ENCODE data around the gene PIK3R2.

The PIK3R2 gene

DNA sequence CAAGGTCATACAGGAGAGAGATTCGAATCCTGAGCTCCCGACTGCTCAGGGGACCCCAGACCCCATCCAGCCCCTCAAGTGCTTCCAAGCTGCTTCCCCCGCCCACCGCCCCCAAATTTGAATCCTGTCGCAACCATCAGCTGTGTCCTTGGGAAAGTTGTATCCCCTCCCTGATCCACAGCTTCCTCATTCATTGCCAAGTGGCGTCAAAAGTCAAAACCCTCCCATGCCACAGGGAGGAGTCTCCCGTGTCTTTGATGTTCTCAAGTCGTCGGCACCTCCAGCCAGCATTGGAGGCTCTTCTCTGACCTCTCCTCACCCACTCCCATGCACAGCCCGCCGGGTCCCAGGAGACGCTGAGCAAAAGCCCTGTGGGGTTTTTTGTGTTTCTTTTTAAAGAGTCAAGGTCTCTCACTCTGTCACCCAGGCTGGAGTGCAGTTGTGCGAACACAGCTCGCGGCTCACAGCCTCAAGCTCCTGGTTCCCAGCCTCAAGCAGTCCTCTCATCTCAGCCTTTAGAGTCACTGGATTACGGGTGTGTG lies 17.8 kb downstream of the PIK3R2 start:
- POLR2A ChIA-PET = interaction anchor here (1.2 kb wide), 1 partner anchor 58 kb away, joined by 3 read pairs; no protein-coding TSS in a partner anchor
- TF ChIP-seq, protein P1, sequence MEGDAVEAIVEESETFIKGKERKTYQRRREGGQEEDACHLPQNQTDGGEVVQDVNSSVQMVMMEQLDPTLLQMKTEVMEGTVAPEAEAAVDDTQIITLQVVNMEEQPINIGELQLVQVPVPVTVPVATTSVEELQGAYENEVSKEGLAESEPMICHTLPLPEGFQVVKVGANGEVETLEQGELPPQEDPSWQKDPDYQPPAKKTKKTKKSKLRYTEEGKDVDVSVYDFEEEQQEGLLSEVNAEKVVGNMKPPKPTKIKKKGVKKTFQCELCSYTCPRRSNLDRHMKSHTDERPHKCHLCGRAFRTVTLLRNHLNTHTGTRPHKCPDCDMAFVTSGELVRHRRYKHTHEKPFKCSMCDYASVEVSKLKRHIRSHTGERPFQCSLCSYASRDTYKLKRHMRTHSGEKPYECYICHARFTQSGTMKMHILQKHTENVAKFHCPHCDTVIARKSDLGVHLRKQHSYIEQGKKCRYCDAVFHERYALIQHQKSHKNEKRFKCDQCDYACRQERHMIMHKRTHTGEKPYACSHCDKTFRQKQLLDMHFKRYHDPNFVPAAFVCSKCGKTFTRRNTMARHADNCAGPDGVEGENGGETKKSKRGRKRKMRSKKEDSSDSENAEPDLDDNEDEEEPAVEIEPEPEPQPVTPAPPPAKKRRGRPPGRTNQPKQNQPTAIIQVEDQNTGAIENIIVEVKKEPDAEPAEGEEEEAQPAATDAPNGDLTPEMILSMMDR (IDR thresholded peaks at IDR 0.05; ENCODE audit: insufficient read depth, low read length, missing control alignments) = no peak
- H3K4me3 ChIP-seq (ENCODE audit: low read depth, low read length) = no peak overlapping the region
- no peak for DNase-seq (ENCODE audit: low read depth, low spot score)
- CTCF ChIA-PET = interaction anchor here (0.9 to 1.8 kb wide), 7 partner anchors 9 to 109 kb away, joined by 3 to 13 read pairs (median 4); no protein-coding TSS in a partner anchor

GRCh38 chr19:18171605-18172327 lies 18.8 kb downstream of the PIK3R2 start:
- TF ChIP-seq, protein P1 (IDR thresholded peaks at IDR 0.05; ENCODE audit: insufficient read depth, low read length, missing control alignments) = no peak
- POLR2A ChIA-PET = no interaction called here
- DNase-seq (ENCODE audit: low read depth, low spot score) = no peak
- CTCF ChIA-PET = interaction anchor here (0.9 to 1.8 kb wide), 7 partner anchors 8 to 81 kb away, joined by 3 to 6 read pairs (median 4); no protein-coding TSS in a partner anchor
- no peak overlapping the region for H3K4me3 ChIP-seq (ENCODE audit: low read depth, low read length)

DNA sequence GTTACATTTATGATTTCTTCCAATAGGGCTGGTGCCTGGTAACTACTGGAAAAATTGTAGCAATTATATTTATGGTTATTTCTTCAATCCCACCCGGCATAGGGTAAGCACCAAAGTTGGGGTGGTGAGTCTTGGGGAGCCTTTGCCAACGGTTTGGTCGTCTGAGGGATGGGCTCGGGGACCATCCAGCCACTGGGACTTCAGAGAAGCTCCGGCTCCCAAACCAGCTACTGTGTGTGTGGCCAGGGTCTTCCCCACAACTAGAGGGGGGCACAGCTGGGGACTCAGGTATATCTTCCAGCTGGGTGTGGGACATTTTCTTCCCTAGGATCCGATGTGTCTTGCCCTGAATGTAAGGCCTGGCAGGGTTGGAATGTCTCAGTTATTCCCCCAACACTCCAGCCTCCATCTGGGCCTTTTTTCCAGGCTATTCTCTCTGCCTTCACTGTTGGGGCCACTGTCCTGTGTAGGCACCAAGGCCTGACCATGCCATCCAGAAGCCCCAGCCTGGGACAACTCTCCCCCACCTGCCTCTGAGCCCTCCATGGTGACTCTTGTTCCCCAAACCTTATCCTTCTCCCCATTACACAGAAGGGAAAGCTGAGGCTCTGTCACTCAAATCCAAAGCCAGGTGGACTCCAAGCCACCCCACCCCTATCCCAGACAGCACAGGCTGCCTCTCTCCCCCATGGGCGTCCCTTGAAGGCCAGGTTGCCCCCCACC lies 19.5 kb downstream of the PIK3R2 start:
- ChIA-PET CTCF (interaction anchor here (1.2 to 1.6 kb wide), 4 partner anchors 8 to 80 kb away, joined by 3 to 6 read pairs (median 4); no protein-coding TSS in a partner anchor), POLR2A (no interaction called here)
- no peak for DNase-seq (ENCODE audit: low read depth, low spot score)
- no peak overlapping the region for H3K4me3 ChIP-seq (ENCODE audit: low read depth, low read length)
- TF ChIP-seq, protein P1 (IDR thresholded peaks at IDR 0.05; ENCODE audit: insufficient read depth, low read length, missing control alignments) = no peak

GRCh38 chr19:18173054-18173571 lies 20.1 kb downstream of the PIK3R2 start:
- CTCF ChIA-PET = interaction anchor here (1.2 to 1.6 kb wide), 4 partner anchors 9 to 79 kb away, joined by 3 to 6 read pairs (median 4); no protein-coding TSS in a partner anchor
- POLR2A ChIA-PET = no interaction called here
- peak overlapping the region; percentile 71 for H3K4me3 ChIP-seq (ENCODE audit: low read depth, low read length)
- TF ChIP-seq, protein P1 (IDR thresholded peaks at IDR 0.05; ENCODE audit: insufficient read depth, low read length, missing control alignments) = no peak
- no peak for DNase-seq (ENCODE audit: low read depth, low spot score)

DNA sequence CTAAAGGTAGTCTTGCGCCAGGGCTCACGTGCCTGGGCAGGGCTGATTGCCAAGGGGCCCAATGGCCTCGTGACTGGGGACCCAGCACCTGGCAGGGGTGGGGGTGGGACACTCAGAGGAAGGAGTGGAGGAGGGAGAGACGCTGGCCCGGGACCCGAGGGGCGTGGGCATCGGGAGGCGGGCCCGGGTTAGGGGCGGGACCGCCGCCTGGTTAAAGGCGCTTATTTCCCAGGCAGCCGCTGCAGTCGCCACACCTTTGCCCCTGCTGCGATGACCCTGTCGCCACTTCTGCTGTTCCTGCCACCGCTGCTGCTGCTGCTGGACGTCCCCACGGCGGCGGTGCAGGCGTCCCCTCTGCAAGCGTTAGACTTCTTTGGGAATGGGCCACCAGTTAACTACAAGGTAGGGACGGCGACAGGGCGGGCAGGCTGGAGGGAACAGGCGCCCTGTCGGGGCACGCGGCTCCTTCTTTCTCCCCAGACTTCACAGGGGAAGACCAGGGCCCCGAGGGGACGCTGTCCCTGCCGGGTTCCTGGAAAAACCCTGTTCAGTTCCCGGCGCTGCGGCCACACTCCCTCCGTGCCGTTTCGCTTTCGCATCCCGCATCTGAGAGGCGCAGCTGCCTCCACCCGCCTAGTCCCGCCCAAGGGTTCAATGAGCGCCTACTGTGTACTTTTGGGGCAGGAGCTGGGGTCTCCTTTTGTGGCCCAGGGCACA lies 20.8 kb downstream of the PIK3R2 start, which contains the start of gene IFI30:
Gene IFI30, plus strand, starts transcription at position 242 of the 717 bp plus-strand sequence. Its CDS starts 29 bp downstream, at position 271.
- H3K4me3 ChIP-seq (ENCODE audit: low read depth, low read length) = peak within 1 kb of the TSS; percentile 71
- POLR2A ChIA-PET = no interaction called here
- TF ChIP-seq, protein P1 (IDR thresholded peaks at IDR 0.05; ENCODE audit: insufficient read depth, low read length, missing control alignments) = no peak
- no peak for DNase-seq (ENCODE audit: low read depth, low spot score)
- CTCF ChIA-PET = interaction anchor here (1.0 to 4.9 kb wide), 5 partner anchors 10 to 78 kb away, joined by 4 to 32 read pairs (median 5); partner anchors contain the start of gene MPV17L2

Data from AG04449 (cell line).